Kidney (tissue), 14 donors: ENCODE measurements around the gene C4orf50. TPM values are rescaled to one million over a fixed set of nuclear protein-coding genes. Genes with fewer than 3 reads are reported as not detected.
A peak's percentile ranks its signal among the peaks of the same experiment; 100 is the strongest.
"Not testable (repeated sequence)": the region's sequence is repeated elsewhere in the genome, so short reads cannot be mapped to it uniquely, and the experiment has no call there.

Experiments used
- DNase-seq, 5 donors: peaks; one replicate each; pipeline ENCODE4 v3.0.0-alpha.2; 2013 to 2020
- FAIRE-seq: peaks from 2 replicates; lab custom pipeline; 2012; peaks lifted over from hg19 to GRCh38; lab: Jason Lieb, UNC
- H3K27ac ChIP-seq, 2 donors: one replicate each; pipeline ENCODE4 v1.7.0; 2013; ENCODE audit warnings: low read depth in 2 of 2, low read length in 2 of 2, inconsistent platforms in 1 of 2
- H3K27me3 ChIP-seq: one replicate; pipeline ENCODE4 v1.7.1; 2013; ENCODE audit warnings: low read length, inconsistent platforms; ENCODE audit not compliant: control insufficient read depth, insufficient read depth
- H3K36me3 ChIP-seq, 3 donors: one replicate each; pipeline versions ENCODE4 v1.7.0 to v1.7.1; 2013; ENCODE audit warnings: low read length in 3 of 3, control low read depth in 1 of 3, inconsistent platforms in 1 of 3; ENCODE audit not compliant: insufficient read depth in 3 of 3, control insufficient read depth in 2 of 3
- H3K4me1 ChIP-seq, 3 donors: one replicate each; pipeline versions ENCODE4 v1.7.0 to v1.7.1; 2013; ENCODE audit warnings: low read length in 3 of 3, inconsistent platforms in 1 of 3, low read depth in 1 of 3; ENCODE audit not compliant: control insufficient read depth in 2 of 3, insufficient read depth in 2 of 3
- H3K4me3 ChIP-seq, 3 donors: one replicate each; pipeline versions ENCODE4 v1.7.0 to v1.8.1; 2013; ENCODE audit warnings: low read length in 3 of 3, control low read depth in 1 of 3, inconsistent platforms in 1 of 3
- H3K9ac ChIP-seq, 3 donors: one replicate each; pipeline versions ENCODE4 v1.7.0 to v1.7.1; 2013; ENCODE audit warnings: low read length in 3 of 3, control low read depth in 1 of 3, inconsistent platforms in 1 of 3
- H3K9me3 ChIP-seq, 3 donors: one replicate each; pipeline versions ENCODE4 v1.7.0 to v1.7.1; 2013; ENCODE audit warnings: low read length in 3 of 3, control low read depth in 1 of 3, inconsistent platforms in 1 of 3; ENCODE audit not compliant: control insufficient read depth in 2 of 3, insufficient read depth in 1 of 3
- intact Hi-C: fragments of 100-400 bp; cut with DNase I; formaldehyde crosslinking; loops from one replicate; pipeline ENCODE4 v1.11.1; 2022
- polyA plus RNA-seq: library from polyadenylated mRNA; stranded (reverse); fragments of 350-450 nt; fragmentation: Illumina TruSeq; extraction: RNeasy Lipid Tissue Mini Kit (QIAGEN cat#74804); gene quantifications from one replicate; pipeline ENCODE4 v1.2.3, GENCODE V29; 2014; ENCODE audit warnings: low read depth, low replicate concordance; ENCODE audit not compliant: insufficient read depth
- total RNA-seq: library from RNA; stranded (reverse); fragmentation: NEBNext Ultra II Directional; extraction: Animal tissue kit (Norgen Biotek cat#: 25700); gene quantifications from one replicate; pipeline ENCODE4 v1.2.1, GENCODE V29; 2021
- TF ChIP-seq, protein P1 (sequence below): IDR thresholded peaks from 3 replicates; pipeline ENCODE4 v1.5.1; 2012; ENCODE audit warnings: mild to moderate bottlenecking, moderate library complexity, borderline replicate concordance; ENCODE audit not compliant: insufficient read depth; ENCODE audit errors: extremely low read depth
- donor health status: control.
- donor health status: control.
- donor health status: control.
- donor health status: control.
- donor health status: control.
- donor health status: DM: yes; HTN: yes; CAD: no.
- donor health status: Normal renal cell carcinoma (clear cell type).

The C4orf50 gene
- total and polyA plus RNA-seq, 2 donors from 2014 or later, result 0.16 TPM; not detected in 1

DNA sequence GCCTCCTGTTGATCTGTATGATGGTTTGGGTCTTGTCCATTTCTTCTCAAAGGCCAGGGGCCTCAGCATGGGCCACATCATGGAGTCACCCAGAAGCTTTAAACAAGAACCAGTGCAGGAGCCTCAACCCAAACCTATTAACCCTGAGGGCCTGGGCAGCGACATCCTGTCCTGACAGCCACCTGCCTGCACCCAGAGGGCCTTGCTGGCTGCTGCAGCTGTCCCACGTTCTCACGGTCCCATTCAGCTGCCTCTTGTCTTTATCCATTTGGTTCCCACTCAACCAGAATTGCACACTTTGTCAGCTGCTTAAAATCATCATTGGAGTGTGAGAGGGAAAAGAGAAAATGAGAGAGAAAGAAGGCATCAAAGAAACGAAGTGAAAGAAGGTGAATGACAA is 21.6 kb downstream of the C4orf50 start:
- intact Hi-C loops, result no loop called here
- H3K9ac ChIP-seq, result no peak overlapping the region
- H3K4me1 ChIP-seq, result peaks cover 0 to 6% (median 0%) of the 10 kb centered on the region in 3 donors
- no peaks in the 10 kb centered on the region for H3K36me3 ChIP-seq
- DNase-seq, result peak in 1 of 5 donors; percentile 27
- H3K4me3 ChIP-seq, result no peak overlapping the region
- FAIRE-seq, result no peak
- no peaks in the 10 kb centered on the region for H3K9me3 ChIP-seq
- TF ChIP-seq, protein P1, sequence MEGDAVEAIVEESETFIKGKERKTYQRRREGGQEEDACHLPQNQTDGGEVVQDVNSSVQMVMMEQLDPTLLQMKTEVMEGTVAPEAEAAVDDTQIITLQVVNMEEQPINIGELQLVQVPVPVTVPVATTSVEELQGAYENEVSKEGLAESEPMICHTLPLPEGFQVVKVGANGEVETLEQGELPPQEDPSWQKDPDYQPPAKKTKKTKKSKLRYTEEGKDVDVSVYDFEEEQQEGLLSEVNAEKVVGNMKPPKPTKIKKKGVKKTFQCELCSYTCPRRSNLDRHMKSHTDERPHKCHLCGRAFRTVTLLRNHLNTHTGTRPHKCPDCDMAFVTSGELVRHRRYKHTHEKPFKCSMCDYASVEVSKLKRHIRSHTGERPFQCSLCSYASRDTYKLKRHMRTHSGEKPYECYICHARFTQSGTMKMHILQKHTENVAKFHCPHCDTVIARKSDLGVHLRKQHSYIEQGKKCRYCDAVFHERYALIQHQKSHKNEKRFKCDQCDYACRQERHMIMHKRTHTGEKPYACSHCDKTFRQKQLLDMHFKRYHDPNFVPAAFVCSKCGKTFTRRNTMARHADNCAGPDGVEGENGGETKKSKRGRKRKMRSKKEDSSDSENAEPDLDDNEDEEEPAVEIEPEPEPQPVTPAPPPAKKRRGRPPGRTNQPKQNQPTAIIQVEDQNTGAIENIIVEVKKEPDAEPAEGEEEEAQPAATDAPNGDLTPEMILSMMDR, result no peak
- no peak overlapping the region for H3K27ac ChIP-seq
- no peaks in the 10 kb centered on the region for H3K27me3 ChIP-seq

DNA sequence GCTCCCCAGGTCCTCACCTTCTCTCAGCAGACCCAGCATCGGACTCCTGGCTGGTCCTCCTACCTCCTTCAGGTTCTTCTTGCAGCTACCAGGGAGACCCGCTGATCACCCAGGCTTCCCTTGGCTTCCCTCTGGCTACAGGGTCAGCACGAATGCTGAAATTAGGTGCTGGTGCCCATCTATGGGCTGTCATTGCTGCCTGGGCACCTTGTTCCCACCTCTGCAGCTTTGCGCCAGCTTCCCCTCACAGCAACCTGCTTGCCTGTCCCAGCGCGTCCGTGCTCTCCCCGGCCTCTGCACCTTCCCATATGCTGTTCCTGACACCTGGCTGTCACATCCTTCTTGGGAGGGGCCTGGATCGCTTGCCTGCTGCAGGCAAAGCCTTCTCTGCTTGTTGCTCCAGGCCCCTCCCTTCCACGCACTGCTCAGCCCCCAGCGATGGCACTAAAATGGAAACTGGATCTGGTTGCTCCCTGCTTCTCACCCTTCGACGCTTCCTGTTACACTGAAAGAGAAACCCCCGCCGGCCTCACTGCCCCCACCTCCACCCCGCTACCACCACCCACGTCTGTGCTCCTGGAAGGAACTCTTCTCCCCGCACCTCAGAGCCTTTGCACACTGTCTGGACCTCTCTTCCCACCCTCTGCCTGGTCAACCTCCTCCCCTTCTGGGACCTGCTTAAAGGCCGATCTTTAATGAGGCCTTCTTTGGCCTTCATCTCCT is 22.2 kb downstream of the C4orf50 start:
- no peak overlapping the region for H3K4me3 ChIP-seq
- H3K27me3 ChIP-seq, result no peaks in the 10 kb centered on the region
- intact Hi-C loops, result no loop called here
- no peak overlapping the region for H3K9ac ChIP-seq
- DNase-seq, result peak; percentile 31 to 44 (median 32)
- no peak for FAIRE-seq
- H3K36me3 ChIP-seq, result no peaks in the 10 kb centered on the region
- H3K4me1 ChIP-seq, result peaks cover 0 to 6% (median 0%) of the 10 kb centered on the region in 3 donors
- no peaks in the 10 kb centered on the region for H3K9me3 ChIP-seq
- TF ChIP-seq, protein P1, result no peak
- H3K27ac ChIP-seq, result no peak overlapping the region

DNA sequence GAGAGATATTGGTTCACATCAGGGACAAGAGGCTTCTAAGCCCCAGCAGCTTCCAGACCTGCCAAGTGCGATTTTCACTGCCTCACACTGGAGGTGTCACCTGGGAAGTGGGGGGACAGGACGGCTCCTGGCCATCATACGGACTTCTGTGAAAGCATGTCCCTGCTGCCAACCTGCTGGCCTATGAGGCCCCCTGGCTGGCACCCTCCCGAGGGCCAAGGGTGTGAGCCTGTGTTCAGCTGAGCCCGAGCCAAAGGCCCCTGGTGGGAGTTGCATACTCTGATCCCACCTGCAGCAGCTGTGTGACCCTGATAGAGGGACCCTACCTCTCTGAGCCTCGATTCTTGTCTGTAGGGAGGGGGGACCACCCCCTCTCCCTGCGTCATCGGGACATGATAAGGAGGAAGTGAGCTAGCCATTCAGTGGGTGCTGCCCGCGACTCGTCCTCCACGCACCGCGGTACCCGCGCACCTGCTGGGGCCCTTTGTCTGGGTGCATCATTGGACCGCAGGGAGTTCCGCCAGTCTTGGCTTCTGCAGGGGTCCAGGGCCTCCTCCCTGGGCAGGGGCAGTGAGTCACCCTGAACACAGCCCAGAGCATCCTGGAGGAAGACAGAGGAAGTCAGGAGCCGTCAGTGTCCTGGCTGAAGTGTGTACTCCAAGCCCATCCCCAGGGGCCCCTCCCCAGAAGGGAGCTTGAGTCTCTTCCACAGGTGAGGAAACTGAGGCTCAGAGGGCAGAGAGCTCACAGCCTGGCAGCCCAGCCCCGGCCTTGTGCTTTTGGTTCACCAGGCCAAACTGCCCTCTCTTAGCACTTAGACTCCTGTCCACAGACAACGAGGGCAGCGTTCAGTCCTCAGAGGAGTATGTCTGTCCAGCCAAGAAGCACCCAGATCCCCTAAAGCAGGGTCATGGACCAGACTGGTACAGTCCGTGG is 24.1 kb downstream of the C4orf50 start:
- no peak overlapping the region for H3K27ac ChIP-seq
- no peak overlapping the region for H3K9ac ChIP-seq
- FAIRE-seq (no peak), DNase-seq (peak in 2 of 5 donors; percentile 30 to 46)
- H3K4me3 ChIP-seq, result no peak overlapping the region
- H3K27me3 ChIP-seq, result no peaks in the 10 kb centered on the region
- H3K36me3 ChIP-seq, result no peaks in the 10 kb centered on the region
- TF ChIP-seq, protein P1, result no peak
- H3K9me3 ChIP-seq, result no peaks in the 10 kb centered on the region
- intact Hi-C loops, result no loop called here
- peaks cover 0 to 6% (median 0%) of the 10 kb centered on the region in 3 donors for H3K4me1 ChIP-seq

DNA sequence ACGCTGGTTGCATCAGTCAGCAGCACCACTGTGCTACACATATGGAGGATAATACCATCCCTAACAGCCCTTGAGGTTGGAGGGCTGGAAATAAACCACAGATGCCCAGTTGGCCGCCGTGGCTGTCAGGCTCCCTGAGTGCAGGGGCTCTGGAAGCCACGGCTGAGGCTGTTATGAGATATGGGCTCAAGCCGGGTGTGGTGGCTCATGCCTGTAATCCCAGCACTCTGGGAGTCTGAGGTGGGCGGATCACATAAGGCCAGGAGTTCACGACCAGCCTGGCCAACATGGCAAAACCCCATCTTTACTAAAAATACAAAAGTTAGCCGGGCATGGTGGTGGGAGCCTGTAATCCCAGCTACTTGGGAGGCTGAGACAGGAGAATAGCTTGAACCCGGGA is 24.9 kb downstream of the C4orf50 start:
- H3K27me3 ChIP-seq, H3K27ac ChIP-seq, H3K9me3 ChIP-seq, intact Hi-C loops, H3K4me3 ChIP-seq, H3K4me1 ChIP-seq, FAIRE-seq, H3K36me3 ChIP-seq, H3K9ac ChIP-seq: not testable (repeated sequence)
- DNase-seq, result peak in 2 of 5 donors; percentile 4 to 28
